Measurements from ENCODE around the gene PRMT9. TPM values are rescaled to one million over a fixed set of nuclear protein-coding genes. Genes with fewer than 3 reads are reported as not detected.

The PRMT9 gene
- total RNA-seq, 4 donors from 2014 or later = 5.2 to 9.1 (median 5.5) TPM

DNA sequence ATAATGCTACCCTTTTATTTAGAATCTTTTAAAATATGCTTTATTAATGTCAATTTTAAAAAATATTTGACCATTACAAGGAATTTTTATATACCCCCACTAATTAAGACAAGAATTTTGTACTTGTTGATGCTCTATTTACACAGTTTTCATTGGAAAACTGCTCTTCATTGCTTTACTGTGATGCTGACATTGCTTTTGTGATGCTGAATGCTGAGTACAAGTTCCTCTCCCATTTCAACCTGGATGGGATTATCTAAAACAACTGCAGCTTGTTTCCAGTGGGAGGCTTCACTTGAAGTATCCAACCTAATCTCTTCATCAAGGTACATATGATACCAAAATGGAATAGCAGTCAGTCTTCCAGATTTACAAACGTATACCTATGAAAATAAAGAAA, 45.6 kb downstream of the PRMT9 start:
- Histone ChIP-seq H3K36me3 (peaks cover 7 to 54% of the 10 kb centered on the region in 2 donors), H3K9me3 (no peaks in the 10 kb centered on the region), H3K4me3 (no peak overlapping the region), H3K27me3 (no peaks in the 10 kb centered on the region), H3K4me1 (no peaks in the 10 kb centered on the region), H3K27ac (no peak overlapping the region)
- no peak for ATAC-seq
- in situ Hi-C loops (cut with MboI; ENCODE audit: low sequenced_read_pairs in 4 of 4) = no loop called here
- TF ChIP-seq POLR2A (IDR thresholded peaks at IDR 0.05) = no peak
- TF ChIP-seq, protein P1, sequence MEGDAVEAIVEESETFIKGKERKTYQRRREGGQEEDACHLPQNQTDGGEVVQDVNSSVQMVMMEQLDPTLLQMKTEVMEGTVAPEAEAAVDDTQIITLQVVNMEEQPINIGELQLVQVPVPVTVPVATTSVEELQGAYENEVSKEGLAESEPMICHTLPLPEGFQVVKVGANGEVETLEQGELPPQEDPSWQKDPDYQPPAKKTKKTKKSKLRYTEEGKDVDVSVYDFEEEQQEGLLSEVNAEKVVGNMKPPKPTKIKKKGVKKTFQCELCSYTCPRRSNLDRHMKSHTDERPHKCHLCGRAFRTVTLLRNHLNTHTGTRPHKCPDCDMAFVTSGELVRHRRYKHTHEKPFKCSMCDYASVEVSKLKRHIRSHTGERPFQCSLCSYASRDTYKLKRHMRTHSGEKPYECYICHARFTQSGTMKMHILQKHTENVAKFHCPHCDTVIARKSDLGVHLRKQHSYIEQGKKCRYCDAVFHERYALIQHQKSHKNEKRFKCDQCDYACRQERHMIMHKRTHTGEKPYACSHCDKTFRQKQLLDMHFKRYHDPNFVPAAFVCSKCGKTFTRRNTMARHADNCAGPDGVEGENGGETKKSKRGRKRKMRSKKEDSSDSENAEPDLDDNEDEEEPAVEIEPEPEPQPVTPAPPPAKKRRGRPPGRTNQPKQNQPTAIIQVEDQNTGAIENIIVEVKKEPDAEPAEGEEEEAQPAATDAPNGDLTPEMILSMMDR (IDR thresholded peaks at IDR 0.05 in 4 of 5, conservative IDR thresholded peaks at IDR 0.05 in 1 of 5) = no peak
- no peak for DNase-seq
- intact Hi-C loops (cut with DNase I; ENCODE audit: low total_unique reads) = no loop called here

DNA sequence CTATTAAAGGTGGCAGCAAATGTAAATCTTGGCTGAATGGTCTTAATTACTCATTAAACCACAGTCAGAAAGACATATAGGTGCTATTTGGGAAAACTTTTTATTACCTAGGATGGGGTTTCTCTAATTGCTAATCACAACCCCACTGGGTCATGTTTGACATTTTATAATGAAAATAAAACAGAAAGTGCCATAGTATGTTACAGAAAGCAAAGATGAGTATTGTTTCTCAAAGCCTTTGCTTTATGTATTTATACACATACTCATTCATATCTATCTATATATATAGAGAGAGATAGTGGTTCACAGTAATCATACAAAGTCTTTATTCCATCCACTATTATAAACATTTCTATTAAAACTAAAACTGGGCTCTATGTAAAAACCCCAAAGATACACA, 48.6 kb downstream of the PRMT9 start:
- in situ Hi-C loops (cut with MboI; ENCODE audit: low sequenced_read_pairs in 4 of 4) = no loop called here
- DNase-seq (no peak), ATAC-seq (no peak)
- H3K4me3 ChIP-seq = no peak overlapping the region
- peaks cover 7 to 70% of the 10 kb centered on the region in 2 donors for H3K36me3 ChIP-seq
- no peak overlapping the region for H3K27ac ChIP-seq
- H3K9me3 ChIP-seq = no peaks in the 10 kb centered on the region
- intact Hi-C loops (cut with DNase I; ENCODE audit: low total_unique reads) = no loop called here
- TF ChIP-seq POLR2A (IDR thresholded peaks at IDR 0.05) = no peak
- TF ChIP-seq, protein P1 (IDR thresholded peaks at IDR 0.05 in 4 of 5, conservative IDR thresholded peaks at IDR 0.05 in 1 of 5) = no peak
- no peaks in the 10 kb centered on the region for H3K4me1 ChIP-seq
- H3K27me3 ChIP-seq = no peaks in the 10 kb centered on the region

DNA sequence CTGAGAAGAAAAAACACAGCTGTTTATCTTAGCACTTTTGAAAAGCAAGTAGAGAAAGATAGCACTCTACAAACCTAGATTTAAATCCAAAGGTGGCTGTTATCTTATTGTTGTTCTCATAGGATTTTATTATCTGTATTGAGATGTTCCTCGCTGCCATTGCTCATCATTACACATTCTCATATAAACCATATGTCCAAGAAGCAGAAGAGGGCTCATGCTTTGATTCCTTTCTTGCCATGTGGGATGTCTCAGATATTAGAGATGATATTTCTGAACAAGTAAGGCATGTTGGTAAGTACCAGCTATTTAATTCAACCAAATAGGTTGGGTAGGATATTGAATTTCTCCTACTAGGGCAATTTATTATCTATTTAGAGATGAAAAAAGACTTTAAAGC, 50.3 kb downstream of the PRMT9 start:
- Histone ChIP-seq H3K27ac (no peak overlapping the region), H3K27me3 (no peaks in the 10 kb centered on the region), H3K9me3 (no peaks in the 10 kb centered on the region), H3K36me3 (peaks cover 7 to 86% of the 10 kb centered on the region in 2 donors), H3K4me3 (no peak overlapping the region), H3K4me1 (no peaks in the 10 kb centered on the region)
- DNase-seq (no peak), ATAC-seq (no peak)
- no peak for TF ChIP-seq POLR2A (IDR thresholded peaks at IDR 0.05)
- TF ChIP-seq, protein P1 (IDR thresholded peaks at IDR 0.05 in 4 of 5, conservative IDR thresholded peaks at IDR 0.05 in 1 of 5) = no peak
- in situ Hi-C loops (cut with MboI; ENCODE audit: low sequenced_read_pairs in 4 of 4) (no loop called here), intact Hi-C loops (cut with DNase I; ENCODE audit: low total_unique reads) (no loop called here)

GRCh38 chr4:147633113-147633512, 50.9 kb downstream of the PRMT9 start:
- no peak for DNase-seq
- no peak for ATAC-seq
- Histone ChIP-seq H3K27me3 (no peaks in the 10 kb centered on the region), H3K4me1 (no peaks in the 10 kb centered on the region), H3K4me3 (no peak overlapping the region), H3K9me3 (no peaks in the 10 kb centered on the region), H3K36me3 (peaks cover 7 to 87% of the 10 kb centered on the region in 2 donors), H3K27ac (no peak overlapping the region)
- TF ChIP-seq POLR2A (IDR thresholded peaks at IDR 0.05) = no peak
- TF ChIP-seq, protein P1 (IDR thresholded peaks at IDR 0.05 in 4 of 5, conservative IDR thresholded peaks at IDR 0.05 in 1 of 5) = no peak
- in situ Hi-C loops (cut with MboI; ENCODE audit: low sequenced_read_pairs in 4 of 4) = no loop called here
- intact Hi-C loops (cut with DNase I; ENCODE audit: low total_unique reads) = no loop called here
